Activated T-helper 1 cell treated with anti-CD3 and anti-CD28 coated beads, Interleukin-12 subunit alpha, Interleukin-12 subunit beta, Interleukin-2, Interleukin-4 antibody, amounts not matched to agents 30 ng/mL and 10 ng/mL and 1 ng/mL, durations not matched to agents 14 hours and 24 hours and 36 hours (primary cell): Measurements from ENCODE around the gene TAMALIN. TPM values are rescaled to one million over a fixed set of nuclear protein-coding genes. Genes with fewer than 3 reads are reported as not detected.
A peak's percentile ranks its signal among the peaks of the same experiment; 100 is the strongest.

Source experiments
- DNase-seq: peaks from one replicate; pipeline ENCODE4 v3.0.0; 2021; ENCODE audit warnings: low spot score
- H3K27ac Mint-ChIP-seq: one replicate; pipeline ENCODE4 v1.8.0; 2021; ENCODE audit warnings: mild to moderate bottlenecking, mixed read lengths
- H3K27me3 Mint-ChIP-seq: one replicate; pipeline ENCODE4 v1.8.0; 2022; ENCODE audit warnings: mild to moderate bottlenecking, moderate library complexity, mixed read lengths; ENCODE audit not compliant: insufficient read depth
- H3K36me3 Mint-ChIP-seq: one replicate; pipeline ENCODE4 v1.8.0; 2021; ENCODE audit warnings: low read depth, mixed read lengths
- H3K4me1 Mint-ChIP-seq: one replicate; pipeline ENCODE4 v1.8.0; 2021; ENCODE audit warnings: low read depth, mixed read lengths
- H3K4me3 Mint-ChIP-seq: one replicate; pipeline ENCODE4 v1.8.0; 2021; ENCODE audit warnings: mild to moderate bottlenecking, moderate library complexity, mixed read lengths
- H3K9me3 Mint-ChIP-seq: one replicate; pipeline ENCODE4 v1.8.0; 2021; ENCODE audit warnings: mixed read lengths
- intact Hi-C: fragments of 100-400 bp; cut with micrococcal nuclease; formaldehyde crosslinking; loops from one replicate; pipeline ENCODE4 v1.15.1; 2024
- total RNA-seq: library from RNA; stranded (reverse); gene quantifications from 2 replicates; pipeline ENCODE4 v1.2.3, GENCODE V29; 2022

The TAMALIN gene
- total RNA-seq, 1 donor from 2014 or later = 12.8 TPM

- peak overlapping the region; percentile 66 for H3K4me3 Mint-ChIP-seq
These were observed 29.9 kb downstream of the TAMALIN start for GRCh38 chr12:52036587-52037171.

DNA sequence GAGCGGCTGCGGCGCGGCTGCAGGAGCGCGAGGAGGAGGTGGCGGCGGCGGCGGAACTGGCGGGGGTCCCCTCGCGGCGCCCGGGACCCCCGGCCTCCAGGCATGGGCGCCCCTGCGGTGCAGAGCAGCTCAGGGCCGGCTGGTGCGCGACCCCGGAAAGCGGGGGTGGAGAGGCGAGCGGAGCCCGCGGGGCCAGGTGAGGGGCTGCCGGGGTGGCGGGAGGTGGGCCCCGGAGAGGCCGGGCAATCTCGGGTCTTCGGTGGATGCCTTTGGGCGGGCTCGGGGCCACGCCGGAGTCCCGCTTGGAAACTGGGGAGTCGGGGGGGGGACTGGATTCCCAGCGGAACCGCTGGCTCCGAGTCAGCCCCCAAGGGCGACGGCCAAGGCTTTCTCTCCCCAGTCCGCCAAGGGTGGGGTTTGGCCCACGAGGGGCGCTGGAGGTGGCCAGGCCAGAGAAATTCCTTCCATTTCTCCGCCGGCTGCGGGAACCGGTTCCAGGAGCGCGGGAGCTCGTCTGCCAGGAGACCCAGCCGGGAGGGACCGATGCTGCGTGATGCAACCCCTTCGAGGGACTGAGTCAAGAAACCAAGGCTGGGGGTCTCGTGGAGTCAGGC, 30.6 kb downstream of the TAMALIN start:
- Mint-ChIP-seq H3K36me3 (no peaks in the 10 kb centered on the region), H3K4me3 (peak overlapping the region; percentile 81), H3K27ac (peak overlapping the region; percentile 44), H3K27me3 (peaks cover 19% of the 10 kb centered on the region), H3K9me3 (no peaks in the 10 kb centered on the region), H3K4me1 (peaks cover 78% of the 10 kb centered on the region)
- DNase-seq = no peak
- intact Hi-C loops = loop anchor here (1.0 to 10.0 kb wide), 4 partner anchors 14 to 967 kb away; partner anchors contain the start of genes ATG101, EIF4B, NR4A1 and TAMALIN

More at GRCh38 chr12:52036587-52037171, 29.9 kb downstream of the TAMALIN start:
- peaks cover 75% of the 10 kb centered on the region for H3K4me1 Mint-ChIP-seq
- H3K27ac Mint-ChIP-seq = peak overlapping the region; percentile 7
- no peaks in the 10 kb centered on the region for H3K9me3 Mint-ChIP-seq
- intact Hi-C loops = loop anchor here (1.0 to 10.0 kb wide), 4 partner anchors 15 to 968 kb away; partner anchors contain the start of genes ATG101, EIF4B, NR4A1 and TAMALIN
- H3K36me3 Mint-ChIP-seq = no peaks in the 10 kb centered on the region
- peaks cover 19% of the 10 kb centered on the region for H3K27me3 Mint-ChIP-seq
- peak; percentile 77 for DNase-seq

GRCh38 chr12:52038447-52038846, 31.7 kb downstream of the TAMALIN start:
- Mint-ChIP-seq H3K27me3 (peaks cover 16% of the 10 kb centered on the region), H3K9me3 (no peaks in the 10 kb centered on the region), H3K4me1 (peaks cover 70% of the 10 kb centered on the region), H3K27ac (peak overlapping the region; percentile 81), H3K36me3 (no peaks in the 10 kb centered on the region), H3K4me3 (peak overlapping the region; percentile 81)
- intact Hi-C loops = loop anchor here (10.0 kb wide), 1 partner anchor 966 kb away; the partner anchor contains the start of gene EIF4B
- no peak for DNase-seq

- intact Hi-C loops = no loop called here
- DNase-seq = no peak
- H3K4me3 Mint-ChIP-seq = no peak overlapping the region
- no peaks in the 10 kb centered on the region for H3K9me3 Mint-ChIP-seq
- peaks cover 52% of the 10 kb centered on the region for H3K4me1 Mint-ChIP-seq
- H3K36me3 Mint-ChIP-seq = no peaks in the 10 kb centered on the region
- H3K27me3 Mint-ChIP-seq = peaks cover 9% of the 10 kb centered on the region
- H3K27ac Mint-ChIP-seq = no peak overlapping the region
These were observed 34.3 kb downstream of the TAMALIN start for GRCh38 chr12:52041035-52041434.

DNA sequence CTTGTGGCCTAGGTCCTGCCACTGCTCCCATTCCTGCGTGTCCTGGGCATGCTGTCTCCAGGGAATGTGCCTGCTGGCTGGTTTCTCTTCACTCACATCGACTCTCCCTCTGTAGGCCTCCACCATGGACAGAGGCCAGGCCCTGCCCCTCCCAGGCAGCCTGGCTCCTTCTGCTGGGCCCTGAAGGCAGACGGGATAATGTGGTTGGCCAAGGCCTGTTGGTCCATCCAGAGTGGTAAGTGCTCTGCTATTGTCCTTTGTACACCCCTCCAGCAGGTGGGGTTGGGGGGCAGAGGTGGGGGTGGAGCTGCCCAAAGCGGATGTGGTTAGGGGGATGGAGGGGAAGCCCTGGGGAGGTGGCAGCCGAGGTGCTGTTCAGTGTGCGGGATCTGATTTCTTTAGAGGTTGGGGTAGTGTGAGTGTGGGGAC, 35.0 kb downstream of the TAMALIN start:
- Mint-ChIP-seq H3K27ac (peak overlapping the region; percentile 49), H3K27me3 (peaks cover 9% of the 10 kb centered on the region), H3K9me3 (no peaks in the 10 kb centered on the region), H3K4me1 (peaks cover 54% of the 10 kb centered on the region), H3K4me3 (no peak overlapping the region), H3K36me3 (no peaks in the 10 kb centered on the region)
- intact Hi-C loops = no loop called here
- DNase-seq = no peak

DNA sequence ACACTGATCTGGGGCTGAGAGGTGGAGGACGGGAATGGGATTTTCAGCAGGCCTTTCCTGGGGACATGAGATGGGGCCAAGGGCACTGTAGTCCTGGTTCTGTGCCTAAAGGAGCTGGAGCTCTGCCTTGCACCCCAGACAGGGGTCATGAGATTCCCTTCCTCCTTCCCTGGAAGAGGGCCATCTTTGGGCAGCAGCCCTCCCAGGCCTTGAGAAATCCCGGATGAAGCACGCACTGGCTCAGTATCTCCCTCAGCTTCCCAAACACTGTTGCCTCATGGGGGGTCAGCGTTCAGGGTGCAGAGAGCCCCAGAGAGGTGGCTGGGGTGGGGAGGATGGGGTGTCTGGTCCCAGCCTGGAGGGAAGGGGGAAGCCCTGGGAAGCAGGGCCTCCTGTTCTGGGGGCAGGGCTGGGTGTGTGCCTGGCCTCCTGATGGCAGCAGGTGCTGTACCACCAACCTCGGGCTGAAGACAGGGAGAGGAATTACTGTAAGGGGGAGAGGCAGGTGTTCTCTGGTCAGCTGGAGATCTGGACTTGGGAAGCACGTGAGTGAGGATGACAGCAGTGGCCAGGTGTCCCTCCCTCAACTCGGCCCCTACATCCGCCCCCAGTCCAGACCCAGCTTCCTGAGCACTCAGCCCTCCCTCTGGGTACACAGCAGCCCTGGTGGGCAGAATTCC, 36.1 kb downstream of the TAMALIN start:
- Mint-ChIP-seq H3K36me3 (no peaks in the 10 kb centered on the region), H3K27ac (no peak overlapping the region), H3K4me1 (peaks cover 54% of the 10 kb centered on the region), H3K4me3 (no peak overlapping the region), H3K27me3 (peaks cover 9% of the 10 kb centered on the region), H3K9me3 (no peaks in the 10 kb centered on the region)
- DNase-seq = no peak
- intact Hi-C loops = no loop called here

- intact Hi-C loops = no loop called here
- H3K4me3 Mint-ChIP-seq = no peak overlapping the region
- H3K27me3 Mint-ChIP-seq = peaks cover 5% of the 10 kb centered on the region
- no peak for DNase-seq
- no peaks in the 10 kb centered on the region for H3K9me3 Mint-ChIP-seq
- peaks cover 47% of the 10 kb centered on the region for H3K4me1 Mint-ChIP-seq
- H3K36me3 Mint-ChIP-seq = no peaks in the 10 kb centered on the region
- no peak overlapping the region for H3K27ac Mint-ChIP-seq
These were observed 36.9 kb downstream of the TAMALIN start for GRCh38 chr12:52043386-52044212.

- Mint-ChIP-seq H3K4me1 (peaks cover 44% of the 10 kb centered on the region), H3K4me3 (no peak overlapping the region), H3K9me3 (no peaks in the 10 kb centered on the region), H3K36me3 (peaks cover 2% of the 10 kb centered on the region), H3K27ac (no peak overlapping the region), H3K27me3 (peaks cover 2% of the 10 kb centered on the region)
- intact Hi-C loops = no loop called here
- DNase-seq = no peak
These were observed 37.7 kb downstream of the TAMALIN start for GRCh38 chr12:52044292-52044983.

GRCh38 chr12:52045794-52046199, 39.1 kb downstream of the TAMALIN start:
- Mint-ChIP-seq H3K27ac (peak overlapping the region; percentile 34), H3K4me1 (peaks cover 42% of the 10 kb centered on the region), H3K36me3 (peaks cover 3% of the 10 kb centered on the region), H3K4me3 (no peak overlapping the region), H3K27me3 (peaks cover 2% of the 10 kb centered on the region), H3K9me3 (no peaks in the 10 kb centered on the region)
- DNase-seq = no peak
- intact Hi-C loops = no loop called here

- intact Hi-C loops = no loop called here
- Mint-ChIP-seq H3K27ac (peak overlapping the region; percentile 35), H3K27me3 (no peaks in the 10 kb centered on the region), H3K36me3 (peaks cover 6% of the 10 kb centered on the region), H3K4me1 (peaks cover 38% of the 10 kb centered on the region), H3K4me3 (no peak overlapping the region), H3K9me3 (no peaks in the 10 kb centered on the region)
- DNase-seq = no peak
These were observed 40.1 kb downstream of the TAMALIN start for GRCh38 chr12:52046859-52047258.

- Mint-ChIP-seq H3K9me3 (no peaks in the 10 kb centered on the region), H3K27me3 (no peaks in the 10 kb centered on the region), H3K36me3 (peaks cover 9% of the 10 kb centered on the region), H3K4me1 (peaks cover 47% of the 10 kb centered on the region), H3K27ac (peak overlapping the region; percentile 63), H3K4me3 (peak overlapping the region; percentile 96)
- intact Hi-C loops = no loop called here
- DNase-seq = no peak
These were observed 42.5 kb downstream of the TAMALIN start for GRCh38 chr12:52049286-52049685.

- intact Hi-C loops = loop anchor here (5.0 kb wide), 1 partner anchor 877 kb away; the partner anchor contains the start of gene TFCP2
- H3K36me3 Mint-ChIP-seq = peaks cover 12% of the 10 kb centered on the region
- H3K4me1 Mint-ChIP-seq = peaks cover 47% of the 10 kb centered on the region
- H3K27ac Mint-ChIP-seq = peak overlapping the region; percentile 63
- peak overlapping the region; percentile 96 for H3K4me3 Mint-ChIP-seq
- no peak for DNase-seq
- no peaks in the 10 kb centered on the region for H3K27me3 Mint-ChIP-seq
- no peaks in the 10 kb centered on the region for H3K9me3 Mint-ChIP-seq
These were observed 42.9 kb downstream of the TAMALIN start for GRCh38 chr12:52049688-52050087.
